Measurements from ENCODE around the gene LARGE1.

LARGE1 gene

DNA sequence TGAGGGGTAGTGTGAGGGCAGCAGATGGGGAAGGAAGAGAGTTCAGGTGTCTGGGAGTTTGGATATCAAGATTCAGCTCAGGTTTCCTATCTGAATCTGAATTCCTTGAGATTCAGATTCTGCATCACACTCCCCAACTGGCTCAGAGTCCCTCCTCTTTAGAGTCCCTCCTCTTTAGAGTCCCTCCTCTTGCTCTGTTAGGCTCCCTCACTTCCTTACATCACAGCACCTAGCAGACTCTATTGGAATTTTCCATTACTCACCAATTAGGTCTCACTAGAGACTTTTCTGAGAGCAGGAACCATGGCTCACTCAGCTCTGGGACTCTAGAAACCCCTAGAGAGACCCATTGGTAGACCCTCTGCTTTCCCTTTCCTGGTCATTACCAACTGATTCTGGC lies 558.7 kb downstream of the LARGE1 start:
- Histone ChIP-seq H3K36me3 (no peaks in the 10 kb centered on the region), H3K4me1 (no peaks in the 10 kb centered on the region), H3K27me3 (no peaks in the 10 kb centered on the region), H3K9me3 (no peaks in the 10 kb centered on the region), H3K4me3 (ENCODE audit: low read depth, low read length) (no peak overlapping the region)
- TF ChIP-seq, protein P1, sequence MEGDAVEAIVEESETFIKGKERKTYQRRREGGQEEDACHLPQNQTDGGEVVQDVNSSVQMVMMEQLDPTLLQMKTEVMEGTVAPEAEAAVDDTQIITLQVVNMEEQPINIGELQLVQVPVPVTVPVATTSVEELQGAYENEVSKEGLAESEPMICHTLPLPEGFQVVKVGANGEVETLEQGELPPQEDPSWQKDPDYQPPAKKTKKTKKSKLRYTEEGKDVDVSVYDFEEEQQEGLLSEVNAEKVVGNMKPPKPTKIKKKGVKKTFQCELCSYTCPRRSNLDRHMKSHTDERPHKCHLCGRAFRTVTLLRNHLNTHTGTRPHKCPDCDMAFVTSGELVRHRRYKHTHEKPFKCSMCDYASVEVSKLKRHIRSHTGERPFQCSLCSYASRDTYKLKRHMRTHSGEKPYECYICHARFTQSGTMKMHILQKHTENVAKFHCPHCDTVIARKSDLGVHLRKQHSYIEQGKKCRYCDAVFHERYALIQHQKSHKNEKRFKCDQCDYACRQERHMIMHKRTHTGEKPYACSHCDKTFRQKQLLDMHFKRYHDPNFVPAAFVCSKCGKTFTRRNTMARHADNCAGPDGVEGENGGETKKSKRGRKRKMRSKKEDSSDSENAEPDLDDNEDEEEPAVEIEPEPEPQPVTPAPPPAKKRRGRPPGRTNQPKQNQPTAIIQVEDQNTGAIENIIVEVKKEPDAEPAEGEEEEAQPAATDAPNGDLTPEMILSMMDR (IDR thresholded peaks at IDR 0.05; ENCODE audit: low read depth, low read length) = no peak
- no peak for DNase-seq

DNA sequence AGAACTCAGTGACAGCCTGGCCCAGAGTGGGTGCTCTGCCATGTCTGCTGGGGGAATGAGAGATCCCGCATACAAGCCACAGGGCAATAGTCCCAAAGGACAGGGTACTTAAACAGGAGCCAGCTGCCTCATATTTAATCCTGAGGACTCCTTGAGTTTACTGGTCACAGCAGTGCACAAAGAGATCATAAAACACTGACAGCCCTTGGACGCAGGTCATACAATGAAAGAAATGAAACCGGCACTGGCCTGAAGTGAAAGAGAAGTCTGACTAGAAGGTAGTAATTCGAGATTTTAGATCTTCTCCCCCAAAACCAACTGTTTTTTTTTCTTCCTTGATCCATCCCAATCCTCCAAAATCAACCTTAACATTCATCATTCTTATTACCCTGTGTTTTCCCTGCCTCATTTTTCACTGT lies 562.3 kb downstream of the LARGE1 start:
- Histone ChIP-seq H3K9me3 (no peaks in the 10 kb centered on the region), H3K4me1 (no peaks in the 10 kb centered on the region), H3K4me3 (ENCODE audit: low read depth, low read length) (no peak overlapping the region), H3K27me3 (no peaks in the 10 kb centered on the region), H3K36me3 (no peaks in the 10 kb centered on the region)
- TF ChIP-seq, protein P1 (IDR thresholded peaks at IDR 0.05; ENCODE audit: low read depth, low read length) = no peak
- DNase-seq = no peak

DNA sequence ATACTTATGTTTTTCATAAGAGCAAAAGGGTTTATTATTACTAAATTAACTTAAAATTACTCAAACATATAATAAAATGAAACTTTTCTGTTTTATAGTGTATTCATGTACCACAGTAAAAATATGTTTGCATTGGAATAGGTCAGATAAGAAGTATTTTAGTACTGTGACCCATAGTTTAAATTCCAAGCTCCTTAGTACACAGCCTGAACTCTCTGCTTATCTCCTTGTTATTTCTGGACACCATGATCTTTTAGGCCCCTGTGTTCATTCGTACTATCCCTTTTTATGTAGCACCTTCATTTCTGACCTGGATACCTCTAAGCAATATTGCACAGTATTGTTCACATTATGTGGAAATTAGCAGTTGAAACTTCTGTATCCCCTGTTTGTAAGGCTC lies 565.3 kb downstream of the LARGE1 start:
- peaks cover 5% of the 10 kb centered on the region; the same call in 1 of the 2 replicates for H3K9me3 ChIP-seq
- no peak overlapping the region for H3K4me3 ChIP-seq (ENCODE audit: low read depth, low read length)
- H3K36me3 ChIP-seq = no peaks in the 10 kb centered on the region
- no peaks in the 10 kb centered on the region for H3K4me1 ChIP-seq
- no peak for DNase-seq
- TF ChIP-seq, protein P1 (IDR thresholded peaks at IDR 0.05; ENCODE audit: low read depth, low read length) = no peak
- no peaks in the 10 kb centered on the region for H3K27me3 ChIP-seq

DNA sequence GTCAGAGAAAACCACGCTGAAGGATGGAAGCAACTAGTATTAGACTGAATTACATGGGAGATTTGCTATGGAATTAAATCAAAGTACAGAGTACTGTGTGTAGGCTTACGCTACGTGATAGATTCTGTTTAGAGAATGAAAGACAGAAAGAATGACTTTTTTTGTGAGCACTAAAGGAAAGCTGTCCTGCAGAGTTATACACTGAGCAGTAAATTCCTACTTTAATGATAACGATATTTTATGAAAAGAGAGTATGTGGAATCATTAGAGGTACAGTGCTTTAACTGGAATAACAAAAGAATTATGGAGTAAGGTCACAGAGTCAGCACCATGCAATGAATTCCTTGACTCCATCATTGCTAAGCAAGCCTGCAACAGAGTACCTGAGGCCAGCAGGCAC lies 566.8 kb downstream of the LARGE1 start:
- Histone ChIP-seq H3K9me3 (peaks cover 5% of the 10 kb centered on the region; the same call in 1 of the 2 replicates), H3K4me3 (ENCODE audit: low read depth, low read length) (no peak overlapping the region), H3K27me3 (no peaks in the 10 kb centered on the region), H3K36me3 (no peaks in the 10 kb centered on the region), H3K4me1 (no peaks in the 10 kb centered on the region)
- DNase-seq = no peak
- TF ChIP-seq, protein P1 (IDR thresholded peaks at IDR 0.05; ENCODE audit: low read depth, low read length) = no peak

DNA sequence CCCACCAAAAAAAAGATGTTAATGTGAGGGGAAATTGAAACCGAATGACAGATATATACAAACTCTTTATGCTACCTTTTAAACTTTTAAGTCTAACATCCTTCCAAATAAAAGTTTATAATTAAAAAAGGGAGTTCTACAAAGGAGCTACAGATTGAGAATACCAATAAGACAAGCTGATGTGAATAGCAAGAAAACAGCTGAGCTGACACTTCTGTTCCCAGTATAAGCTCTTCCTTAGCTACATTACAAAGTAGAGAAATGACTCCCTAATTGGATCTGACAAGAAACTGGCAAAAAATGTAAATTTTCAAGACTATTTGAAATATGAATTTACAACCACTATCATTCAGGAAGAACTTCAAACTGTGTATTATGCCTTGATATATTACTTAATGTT lies 567.5 kb downstream of the LARGE1 start:
- Histone ChIP-seq H3K36me3 (no peaks in the 10 kb centered on the region), H3K27me3 (no peaks in the 10 kb centered on the region), H3K9me3 (peaks cover 5% of the 10 kb centered on the region; the same call in 1 of the 2 replicates), H3K4me3 (ENCODE audit: low read depth, low read length) (no peak overlapping the region), H3K4me1 (no peaks in the 10 kb centered on the region)
- DNase-seq = no peak
- TF ChIP-seq, protein P1 (IDR thresholded peaks at IDR 0.05; ENCODE audit: low read depth, low read length) = no peak

DNA sequence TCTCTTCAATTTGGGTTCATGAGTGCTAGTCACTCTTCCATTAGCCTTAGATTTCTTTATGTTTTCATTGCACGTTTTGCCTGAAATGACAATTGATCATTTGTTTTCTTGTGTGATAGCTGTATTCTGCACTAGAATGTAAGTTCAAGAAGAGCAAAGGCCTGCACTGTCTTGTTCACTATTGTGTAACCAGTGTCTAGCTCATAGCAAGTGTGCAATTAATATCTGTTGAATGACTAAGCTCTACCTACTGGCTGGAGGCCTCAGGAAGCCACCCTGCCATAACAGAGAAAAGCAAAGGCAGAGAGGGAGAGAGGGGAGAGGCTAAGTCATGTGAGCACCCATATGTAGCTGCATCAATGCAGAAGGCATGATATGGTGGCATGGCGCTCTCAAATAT lies 569.3 kb downstream of the LARGE1 start:
- no peaks in the 10 kb centered on the region for H3K4me1 ChIP-seq
- H3K4me3 ChIP-seq (ENCODE audit: low read depth, low read length) = no peak overlapping the region
- H3K36me3 ChIP-seq = no peaks in the 10 kb centered on the region
- TF ChIP-seq, protein P1 (IDR thresholded peaks at IDR 0.05; ENCODE audit: low read depth, low read length) = no peak
- H3K27me3 ChIP-seq = no peaks in the 10 kb centered on the region
- H3K9me3 ChIP-seq = peaks cover 8% of the 10 kb centered on the region
- DNase-seq = no peak

All from BE2C (cell line).